ENCODE results near the gene ZCCHC8. TPM values are rescaled to one million over a fixed set of nuclear protein-coding genes. Genes with fewer than 3 reads are reported as not detected.

ZCCHC8 gene
- 10 to 100 TPM; 15.9 to 16.8 TPM for total RNA-seq
- long read RNA-seq, donor 1, partial matches to known transcripts = 0 of 4 reads
- long read RNA-seq, donor 1, other reads (novel, unspliced or antisense) = 2 of 4 reads
- long read RNA-seq, donor 2, partial matches to known transcripts = 0 of 3 reads
- long read RNA-seq, donor 2, other reads (novel, unspliced or antisense) = 1 of 3 reads

DNA sequence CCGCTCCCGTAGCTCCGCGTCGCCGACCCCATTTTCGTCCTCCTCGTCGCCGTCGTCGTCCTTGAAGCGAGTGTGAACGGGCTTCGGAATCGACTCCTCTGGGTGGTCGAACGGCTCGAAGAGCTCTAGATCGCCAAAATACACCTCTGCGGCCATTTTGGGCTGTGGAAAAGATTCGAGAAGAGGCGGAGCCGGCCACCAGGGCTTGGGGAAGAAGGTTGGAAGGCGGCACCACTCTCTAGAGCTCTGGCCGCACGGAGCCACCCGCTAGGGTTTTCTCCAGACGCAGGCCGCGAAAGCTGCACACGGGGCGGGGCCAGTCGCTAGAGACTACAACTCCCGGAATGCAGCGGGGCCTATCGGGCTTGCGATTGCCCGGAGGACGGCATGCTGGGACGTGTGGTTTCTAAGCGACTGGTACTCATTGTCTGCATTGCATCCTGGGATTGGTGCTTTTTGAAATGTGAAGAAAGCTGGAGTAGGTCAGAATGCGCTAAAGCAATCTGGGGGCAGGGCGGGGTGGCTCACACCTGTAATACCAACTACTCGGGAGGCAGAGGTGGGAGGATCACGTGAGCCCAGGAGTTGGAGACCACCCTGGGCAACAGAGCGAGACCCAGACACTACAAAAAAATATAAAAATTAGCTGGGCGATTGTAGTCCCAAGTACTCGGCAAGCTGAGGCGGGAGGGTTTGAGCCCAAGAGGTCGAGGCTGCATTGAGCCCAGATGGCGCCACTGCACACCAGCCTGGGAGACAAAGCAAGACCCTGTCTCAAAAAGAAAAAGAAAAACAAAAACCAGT lies at the start of gene ZCCHC8:
Gene ZCCHC8, minus strand, starts transcription at position 248 of the 804 bp plus-strand sequence. Its CDS starts 92 bp downstream, at position 156.
- intact Hi-C loops (cut with DNase I) = no loop called here
- DNase-seq (ENCODE audit: low spot score) = peak; percentile 99

DNA sequence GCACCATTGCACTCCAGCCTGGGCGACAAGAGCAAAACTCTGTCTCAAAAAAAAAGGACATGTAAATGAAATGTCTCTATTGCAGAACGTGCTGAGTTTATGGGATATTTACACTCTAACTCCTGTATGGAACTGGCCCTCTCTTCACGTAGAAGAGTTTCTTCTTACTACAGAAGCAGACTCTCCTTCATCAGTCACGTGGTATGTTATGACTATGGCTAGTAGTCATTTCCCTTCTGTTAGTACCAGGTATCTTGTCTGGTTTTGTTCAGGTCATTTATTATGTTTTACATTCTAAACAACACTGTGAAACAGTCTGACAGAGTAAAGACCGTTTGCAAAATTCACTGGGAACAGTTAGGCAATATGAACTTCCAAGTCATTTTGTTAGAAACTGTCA lies 46.6 kb upstream of the ZCCHC8 start:
- intact Hi-C loops (cut with DNase I) = no loop called here
- DNase-seq (ENCODE audit: low spot score) = no peak

DNA sequence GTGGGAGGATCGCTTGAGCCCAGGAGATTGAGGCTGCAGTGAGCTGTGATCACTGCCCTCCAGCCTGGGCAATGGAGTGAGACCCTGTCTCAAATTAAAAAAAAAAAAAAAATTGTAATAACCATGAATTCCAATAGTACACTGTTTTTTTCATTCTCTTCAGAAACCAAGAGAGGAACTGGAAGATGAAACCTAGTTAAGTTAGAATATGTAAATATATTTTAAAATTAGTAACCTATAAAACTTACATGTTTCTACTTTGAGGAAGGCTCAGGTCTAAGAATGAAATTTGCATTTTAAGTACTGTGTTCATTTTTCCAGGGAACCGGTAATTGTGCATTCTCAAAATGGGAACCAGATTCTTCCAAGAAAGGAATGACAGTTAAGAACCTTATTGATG lies 45.1 kb upstream of the ZCCHC8 start:
- intact Hi-C loops (cut with DNase I) = no loop called here
- DNase-seq (ENCODE audit: low spot score) = no peak

DNA sequence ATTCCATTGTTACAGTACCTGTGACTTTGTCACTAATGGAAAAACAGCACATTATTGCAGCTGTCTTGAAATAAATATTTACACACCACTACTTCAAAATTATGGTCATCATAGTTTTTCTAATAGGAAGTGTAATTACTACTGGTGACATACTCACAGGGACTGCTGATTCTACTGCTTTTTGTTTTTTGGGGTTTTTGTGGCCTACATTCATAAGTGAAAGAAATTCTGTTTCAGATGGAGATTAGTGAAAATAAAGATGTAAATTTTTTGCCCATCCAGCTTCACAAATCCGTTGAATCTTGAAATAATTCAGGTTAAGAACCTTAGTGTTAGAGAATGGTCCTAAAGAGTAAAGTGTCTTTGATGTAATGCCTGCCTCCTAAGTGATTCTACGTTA lies 43.8 kb upstream of the ZCCHC8 start:
- no peak for DNase-seq (ENCODE audit: low spot score)
- intact Hi-C loops (cut with DNase I) = no loop called here

DNA sequence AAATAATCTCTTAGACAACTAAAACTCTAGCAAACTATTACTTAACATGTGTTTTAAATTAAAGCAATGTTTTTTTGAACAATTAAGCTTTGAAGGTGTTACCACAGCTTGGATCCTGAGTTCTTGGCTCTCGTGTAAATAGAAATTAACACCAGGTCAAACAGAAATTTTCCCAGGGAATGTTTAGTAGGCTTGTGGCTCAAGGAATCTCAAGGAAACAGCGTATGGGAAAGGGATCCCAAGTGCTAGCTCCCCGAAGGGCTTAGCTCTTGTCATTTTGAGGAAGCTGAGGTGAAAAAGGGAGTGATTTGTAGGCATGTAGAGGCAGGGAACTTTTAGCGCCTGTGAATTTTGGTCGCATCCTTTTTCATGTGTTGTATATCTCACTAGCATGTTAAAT lies 37.8 kb upstream of the ZCCHC8 start:
- intact Hi-C loops (cut with DNase I) = no loop called here
- no peak for DNase-seq (ENCODE audit: low spot score)

DNA sequence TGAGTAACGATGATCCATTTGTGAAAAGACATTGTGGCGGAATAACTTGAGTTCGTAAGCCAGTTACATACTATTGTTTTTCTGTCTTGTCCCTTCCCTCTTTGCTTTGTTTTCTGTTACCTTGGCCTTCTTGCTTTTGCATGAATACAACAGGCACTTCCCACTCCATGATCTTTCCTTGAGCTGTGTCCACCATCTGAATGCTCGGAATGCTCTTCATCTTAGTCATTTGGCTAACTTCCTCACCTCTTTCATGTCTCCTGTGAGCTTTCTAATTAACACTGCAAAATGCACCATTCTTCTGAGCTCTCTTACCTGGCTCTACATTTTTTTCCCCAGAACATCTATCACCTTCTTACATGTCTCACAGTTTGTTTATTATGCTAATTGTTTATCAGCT lies 36.3 kb upstream of the ZCCHC8 start:
- intact Hi-C loops (cut with DNase I) = no loop called here
- DNase-seq (ENCODE audit: low spot score) = no peak

DNA sequence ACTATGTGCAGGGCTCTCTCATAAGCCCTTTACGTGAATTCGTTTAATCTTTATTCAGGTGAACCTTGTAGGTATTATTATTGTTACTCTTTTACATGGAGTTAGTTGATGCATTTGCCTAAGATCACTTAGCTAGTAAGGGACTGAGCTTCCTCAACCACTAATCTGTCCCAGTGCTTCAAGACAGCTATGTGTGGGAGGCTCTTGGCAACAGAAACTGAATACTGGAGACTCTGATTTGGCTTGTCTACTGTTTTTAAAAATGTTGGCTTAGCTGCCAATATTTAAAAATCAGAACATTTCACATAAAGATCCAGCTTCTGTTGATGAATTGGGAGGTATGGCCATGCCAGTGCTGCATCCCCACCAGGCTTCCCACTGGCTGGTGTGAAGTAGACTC lies 33.1 kb upstream of the ZCCHC8 start:
- no peak for DNase-seq (ENCODE audit: low spot score)
- intact Hi-C loops (cut with DNase I) = no loop called here

DNA sequence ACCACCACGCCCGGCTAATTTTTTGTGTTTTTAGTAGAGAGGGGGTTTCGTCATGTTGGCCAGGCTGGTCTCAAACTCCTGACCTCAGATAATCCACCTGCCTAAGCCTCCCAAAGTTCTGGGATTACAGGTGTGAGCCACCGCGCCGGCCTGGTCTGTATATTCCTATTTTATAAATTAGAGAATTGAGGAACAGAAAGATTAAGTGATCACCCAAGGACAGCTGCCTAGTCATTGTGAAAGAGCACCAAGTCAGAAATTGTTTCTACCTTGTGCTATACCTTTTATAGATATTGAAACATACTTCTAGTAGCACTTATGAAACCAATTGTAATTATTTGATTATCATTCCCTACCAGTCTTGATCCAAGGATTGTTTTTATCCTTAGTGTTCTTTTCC lies 28.3 kb upstream of the ZCCHC8 start:
- no peak for DNase-seq (ENCODE audit: low spot score)
- intact Hi-C loops (cut with DNase I) = loop anchor here in 1 of 2 donors (5.0 kb wide), 1 partner anchor 1177 kb away; the partner anchor contains the start of gene ANAPC5

DNA sequence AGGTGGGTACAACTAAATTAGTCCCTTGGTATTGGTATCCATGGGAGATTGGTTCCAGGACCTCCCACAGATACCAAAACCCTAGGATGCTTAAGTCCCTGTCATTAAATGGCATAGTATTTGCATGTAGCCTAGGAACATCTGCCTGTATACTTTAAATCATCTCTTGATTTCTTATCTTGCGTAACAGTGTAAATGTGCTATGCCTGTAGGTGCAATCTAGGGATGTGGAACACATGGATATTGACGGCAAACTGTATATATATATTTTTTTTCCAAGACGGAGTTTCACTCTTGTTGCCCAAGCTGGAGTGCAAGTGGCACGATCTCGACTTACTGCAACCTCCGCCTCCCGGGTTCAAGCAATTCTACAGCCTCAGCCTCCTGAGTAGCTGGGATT lies 27.9 kb upstream of the ZCCHC8 start:
- DNase-seq (ENCODE audit: low spot score) = no peak
- intact Hi-C loops (cut with DNase I) = loop anchor here in 1 of 2 donors (5.0 kb wide), 1 partner anchor 1176 kb away; the partner anchor contains the start of gene ANAPC5

DNA sequence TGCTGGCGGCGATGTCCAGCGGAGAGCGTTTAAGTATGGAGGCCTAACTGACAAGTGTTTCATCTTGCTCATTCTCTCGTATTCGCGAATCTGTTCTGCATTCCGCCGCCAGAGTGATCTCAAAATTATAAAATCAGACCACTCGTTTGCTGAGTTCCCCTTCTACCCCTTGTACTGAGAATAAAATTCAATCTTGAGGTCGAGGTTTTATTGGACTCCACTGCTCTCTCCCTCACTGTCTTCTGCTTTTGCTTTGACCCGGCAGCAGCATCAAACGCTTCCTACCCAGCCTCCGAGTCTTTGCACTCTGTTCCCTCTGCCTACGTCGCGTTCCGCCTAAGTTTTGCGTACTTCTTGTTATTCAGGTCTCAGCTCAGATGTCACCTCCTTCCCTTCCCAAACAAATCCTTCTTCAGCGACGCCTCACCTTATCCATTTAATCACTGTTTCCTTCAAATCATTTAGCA lies 26.8 kb upstream of the ZCCHC8 start:
- intact Hi-C loops (cut with DNase I) = loop anchor here in 1 of 2 donors (5.0 kb wide), 1 partner anchor 1175 kb away; the partner anchor contains the start of gene ANAPC5

DNA sequence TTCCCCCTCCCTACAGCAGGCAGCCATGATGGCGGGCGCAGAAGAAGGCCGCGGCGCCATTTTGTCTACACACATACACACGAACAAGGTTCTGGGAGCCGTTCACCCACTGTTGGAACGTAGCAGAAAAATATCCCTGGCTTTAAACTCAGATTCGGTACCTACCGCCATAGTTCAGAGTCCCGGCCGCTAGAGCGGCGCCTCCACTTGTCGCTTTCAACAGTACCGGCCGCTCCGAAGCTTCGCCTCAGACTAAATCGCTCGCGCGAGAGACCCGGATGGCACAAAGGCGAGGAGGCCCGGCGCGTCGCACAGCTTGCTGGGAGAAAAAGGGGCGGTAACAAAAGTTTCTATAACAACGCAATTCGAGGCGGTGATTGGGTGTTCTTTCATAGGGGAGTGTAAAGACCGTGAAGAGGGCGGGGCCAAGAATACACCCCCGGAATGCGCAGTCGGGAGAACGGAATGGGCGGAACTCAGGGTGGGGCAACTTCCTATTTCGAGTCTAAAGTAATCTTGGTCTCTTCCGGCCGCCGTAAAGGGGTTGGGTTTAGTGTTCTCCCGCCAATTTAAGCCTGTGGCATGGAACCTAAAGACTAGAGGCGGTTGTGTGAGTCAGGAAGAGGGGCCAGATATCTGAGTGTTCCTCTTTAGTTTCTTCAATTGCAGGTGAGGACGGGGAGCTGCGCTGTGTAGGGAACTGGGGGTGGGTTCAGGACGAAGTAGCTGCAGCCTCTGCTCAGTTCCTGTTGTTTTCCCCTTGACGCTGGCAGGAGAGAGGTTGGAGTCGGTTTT lies 26.1 kb upstream of the ZCCHC8 start, which contains the start of the genes KNTC1 and RSRC2:
Gene KNTC1, plus strand, starts transcription at position 567 of the 795 bp plus-strand sequence. CDS start 2,815 bp downstream, outside the sequence.
Gene RSRC2, minus strand, starts transcription at position 254 of the 795 bp plus-strand sequence. Its CDS starts 83 bp downstream, at position 171.
- intact Hi-C loops (cut with DNase I) = loop anchor here in 1 of 2 donors (5.0 kb wide), 1 partner anchor 1175 kb away; the partner anchor contains the start of gene ANAPC5
- DNase-seq (ENCODE audit: low spot score) = peak; percentile 98

More for the DNA sequence above, 26.8 kb upstream of the ZCCHC8 start:
- no peak for DNase-seq (ENCODE audit: low spot score)

DNA sequence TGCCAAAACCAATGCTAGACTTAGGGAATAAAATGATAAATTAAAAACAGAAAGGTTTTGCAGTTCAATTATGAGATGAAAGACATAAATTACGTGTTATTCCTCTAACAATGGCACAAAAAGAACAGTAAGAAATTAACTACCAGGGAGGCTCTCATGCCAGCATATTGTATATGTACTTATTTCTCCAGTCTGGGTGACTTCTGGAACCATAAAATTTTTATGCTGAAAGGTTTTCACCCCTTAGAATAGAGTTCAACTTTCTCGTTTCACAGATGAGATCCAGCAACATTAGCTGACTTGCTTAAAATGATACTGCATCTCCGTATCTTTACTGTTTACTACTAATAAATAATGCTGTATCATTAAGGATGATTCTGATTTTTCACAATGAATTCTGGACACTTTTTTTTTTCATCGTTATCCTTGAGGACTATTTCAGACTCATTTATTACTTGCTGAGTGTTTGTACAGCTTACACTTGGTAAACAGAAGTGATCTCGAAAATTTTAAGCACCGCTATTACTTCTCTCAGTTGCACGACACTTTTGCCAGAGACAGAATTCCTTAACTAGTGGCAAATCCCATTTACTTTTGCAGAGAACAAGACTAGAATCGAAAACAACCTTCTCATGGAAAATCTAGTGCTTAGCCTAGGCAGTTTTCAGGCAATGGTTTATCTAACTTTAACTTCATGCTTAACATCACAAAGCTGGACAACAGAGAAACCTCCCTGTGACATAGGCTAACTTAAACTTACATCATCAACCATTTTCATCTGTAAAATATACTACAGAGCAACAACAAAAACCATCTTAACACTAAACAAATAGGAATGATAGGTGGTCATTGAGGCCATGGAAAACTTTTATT lies 23.4 kb upstream of the ZCCHC8 start:
- no peak for DNase-seq (ENCODE audit: low spot score)
- intact Hi-C loops (cut with DNase I) = no loop called here

DNA sequence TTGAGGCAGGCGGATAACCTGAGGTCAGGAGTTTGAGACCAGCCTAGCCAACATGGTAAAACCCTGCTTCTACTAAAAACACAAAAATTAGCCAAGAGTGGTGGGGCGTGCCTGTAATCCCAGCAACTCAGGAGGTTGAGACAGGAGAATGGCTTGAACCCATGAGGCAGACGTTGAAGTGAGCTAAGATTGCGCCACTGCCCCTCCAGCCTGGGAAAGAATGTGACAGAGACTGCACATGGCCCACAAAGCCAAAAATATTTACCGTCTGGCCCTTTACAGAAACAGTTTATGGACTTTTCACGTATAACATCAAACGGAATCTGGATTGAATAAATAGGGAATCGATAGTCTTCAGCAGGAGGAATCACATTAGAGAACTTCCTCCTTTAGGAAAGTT lies 22.5 kb upstream of the ZCCHC8 start:
- intact Hi-C loops (cut with DNase I) = no loop called here
- no peak for DNase-seq (ENCODE audit: low spot score)

DNA sequence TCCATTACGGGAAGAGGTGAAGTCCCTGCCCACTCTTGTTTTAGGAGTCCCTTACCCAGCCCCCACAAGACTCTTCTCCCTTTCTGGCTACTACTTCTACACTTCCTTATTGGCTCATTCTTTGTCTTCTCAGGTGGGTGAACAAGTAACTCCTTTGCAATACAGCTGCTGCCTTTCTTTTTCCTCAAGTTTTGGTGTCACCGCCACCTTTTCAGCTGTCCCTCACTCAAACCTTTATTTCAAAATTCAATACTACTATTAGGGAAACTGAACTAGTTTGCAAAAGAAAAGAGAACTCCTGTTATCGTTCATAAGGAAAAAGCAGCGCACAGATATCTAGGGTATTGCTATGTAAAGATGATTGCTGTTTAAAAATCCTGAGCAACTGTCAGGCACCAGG lies 19.9 kb upstream of the ZCCHC8 start:
- intact Hi-C loops (cut with DNase I) = no loop called here
- no peak for DNase-seq (ENCODE audit: low spot score)

DNA sequence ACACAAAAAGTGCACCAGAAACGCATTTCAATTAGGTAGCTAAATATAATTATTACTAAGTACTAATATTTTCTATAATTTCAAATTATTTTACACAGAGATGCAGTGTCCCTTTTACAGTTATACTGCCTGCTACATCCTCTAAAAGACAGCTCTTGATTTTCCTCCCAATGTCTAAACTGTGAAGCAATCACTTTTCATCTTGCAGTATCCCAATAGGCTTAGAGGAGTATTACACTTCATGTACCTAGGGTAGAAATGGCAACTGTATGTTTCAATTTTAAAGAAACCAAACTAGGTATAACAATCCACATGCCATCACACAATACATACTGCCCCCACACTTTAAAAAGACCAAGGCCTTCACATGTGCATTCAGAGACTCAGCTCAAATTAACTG lies 18.7 kb upstream of the ZCCHC8 start:
- intact Hi-C loops (cut with DNase I) = no loop called here
- no peak for DNase-seq (ENCODE audit: low spot score)

DNA sequence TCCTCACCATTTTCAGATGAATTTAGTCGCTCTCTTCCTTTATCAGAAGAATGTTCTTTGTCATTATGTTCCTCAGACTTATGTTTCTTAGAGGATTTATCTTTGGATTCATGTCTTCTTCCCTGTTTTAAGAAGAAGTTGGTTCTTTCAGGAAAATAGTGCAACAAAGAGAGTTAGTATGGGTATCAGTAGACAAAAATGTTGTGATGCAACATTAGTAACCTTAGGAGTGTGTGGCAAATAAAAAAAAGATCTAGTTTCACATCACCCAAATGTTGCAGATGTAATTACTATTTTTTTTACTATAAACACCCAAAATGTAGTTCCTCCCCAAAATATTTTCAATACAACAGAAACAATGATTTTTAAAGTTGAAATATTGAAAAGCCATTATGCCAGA lies 18.2 kb upstream of the ZCCHC8 start:
- intact Hi-C loops (cut with DNase I) = no loop called here
- no peak for DNase-seq (ENCODE audit: low spot score)

DNA sequence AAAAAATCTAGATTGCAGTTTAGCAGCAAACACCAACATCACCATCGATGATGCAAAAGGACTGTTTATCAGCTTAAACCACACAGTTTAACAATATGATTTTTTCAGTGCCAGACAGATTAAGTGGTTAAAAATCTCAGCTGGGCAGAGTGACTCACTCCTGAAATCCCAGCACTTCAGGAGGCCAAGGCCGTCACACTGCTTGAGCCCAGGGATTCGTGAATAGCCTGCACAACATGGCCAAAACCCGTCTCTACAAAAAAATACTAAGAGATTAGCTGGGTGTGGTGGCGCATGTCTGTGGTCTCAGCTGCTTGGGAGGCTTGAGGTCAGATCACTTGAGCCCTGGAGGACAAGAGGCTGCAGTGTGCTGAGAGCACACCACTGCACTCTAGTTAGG lies 17.1 kb upstream of the ZCCHC8 start:
- no peak for DNase-seq (ENCODE audit: low spot score)
- intact Hi-C loops (cut with DNase I) = no loop called here

DNA sequence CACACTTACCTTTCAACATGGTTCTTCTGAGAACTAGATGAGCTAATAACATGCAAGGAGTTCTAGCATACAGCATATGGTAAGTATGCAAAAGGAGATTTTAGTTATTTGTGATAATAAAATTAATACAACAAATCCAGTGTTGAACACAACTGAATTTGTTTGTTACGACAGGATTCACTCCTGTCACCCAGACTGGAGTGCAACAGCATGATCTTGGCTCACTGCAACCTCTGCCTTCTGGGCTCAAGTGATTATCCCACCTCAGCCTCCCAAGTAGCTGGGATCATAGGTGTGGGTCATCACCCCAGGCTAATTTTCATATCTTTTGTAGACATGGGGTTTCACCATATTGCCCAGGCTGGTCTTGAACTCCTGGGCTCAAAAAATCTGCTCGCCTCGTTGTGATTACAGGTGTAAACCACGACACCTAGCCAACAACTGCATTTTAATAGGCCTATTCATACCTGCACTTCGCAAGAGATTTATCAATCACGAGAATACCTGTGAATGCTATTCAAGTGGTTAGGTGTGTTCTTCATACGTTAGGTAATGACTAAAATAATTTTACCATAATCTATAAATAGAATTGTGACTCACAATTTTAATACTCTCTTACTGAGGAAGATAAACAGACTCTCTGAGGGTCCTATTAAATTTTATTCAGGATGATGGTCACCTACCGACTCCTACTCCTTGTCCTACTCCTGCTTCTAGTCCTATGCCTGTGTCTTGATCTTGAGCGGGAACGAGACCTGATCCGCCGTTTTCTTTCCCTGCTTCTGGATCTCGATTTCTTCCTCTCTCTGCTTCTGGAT lies 16.0 kb upstream of the ZCCHC8 start:
- DNase-seq (ENCODE audit: low spot score) = no peak
- intact Hi-C loops (cut with DNase I) = no loop called here
